AG09319 (cell line): Measurements from ENCODE around the gene CMTM3.

Experiments used
- DNase-seq: peaks from one replicate; pipeline ENCODE4 v3.0.0-alpha.2; 2010; ENCODE audit warnings: low read depth; ENCODE audit errors: extremely low read depth
- CTCF ChIP-seq: IDR thresholded peaks from 2 replicates; pipeline ENCODE4 v1.5.1; 2011; ENCODE audit warnings: low read depth, mild to moderate bottlenecking, inconsistent platforms, low read length, moderate library complexity

The CMTM3 gene

GRCh38 chr16:66585481-66586239, 18.8 kb upstream of the CMTM3 start:
- TF ChIP-seq CTCF: no peak
- DNase-seq: no peak

DNA sequence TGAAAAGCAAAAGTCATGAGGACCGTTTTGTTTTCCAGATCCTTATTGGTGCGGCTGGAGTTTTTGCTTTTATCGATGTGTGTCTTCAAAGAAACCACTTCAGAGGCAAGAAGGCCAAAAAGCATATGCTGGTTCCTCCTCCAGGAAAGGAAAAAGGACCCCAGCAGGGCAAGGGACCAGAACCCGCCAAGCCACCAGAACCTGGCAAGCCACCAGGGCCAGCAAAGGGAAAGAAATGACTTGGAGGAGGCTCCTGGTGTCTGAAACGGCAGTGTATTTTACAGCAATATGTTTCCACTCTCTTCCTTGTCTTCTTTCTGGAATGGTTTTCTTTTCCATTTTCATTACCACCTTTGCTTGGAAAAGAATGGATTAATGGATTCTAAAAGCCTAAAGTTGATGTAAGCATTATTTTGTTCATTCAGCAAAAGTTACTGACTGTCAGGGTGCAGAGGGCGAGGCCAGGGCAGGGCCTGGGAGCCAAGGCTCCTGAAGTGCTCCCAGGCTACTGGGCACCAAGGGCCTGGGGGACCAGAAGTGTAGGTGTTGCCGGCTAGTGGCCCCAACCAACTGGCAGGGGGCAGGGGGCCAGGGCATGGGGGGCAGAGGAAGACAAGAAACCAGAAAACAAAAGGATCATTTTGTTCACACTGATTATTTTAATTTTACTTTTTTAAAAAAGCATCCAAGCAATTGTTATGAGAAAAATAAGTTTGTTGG, 16.5 kb upstream of the CMTM3 start:
- no peak for TF ChIP-seq CTCF
- no peak for DNase-seq

GRCh38 chr16:66588981-66589713, 15.4 kb upstream of the CMTM3 start:
- no peak for DNase-seq
- TF ChIP-seq CTCF: peak; percentile 63

- DNase-seq: no peak
- no peak for TF ChIP-seq CTCF
Observed at GRCh38 chr16:66590322-66590721, 14.2 kb upstream of the CMTM3 start.

DNA sequence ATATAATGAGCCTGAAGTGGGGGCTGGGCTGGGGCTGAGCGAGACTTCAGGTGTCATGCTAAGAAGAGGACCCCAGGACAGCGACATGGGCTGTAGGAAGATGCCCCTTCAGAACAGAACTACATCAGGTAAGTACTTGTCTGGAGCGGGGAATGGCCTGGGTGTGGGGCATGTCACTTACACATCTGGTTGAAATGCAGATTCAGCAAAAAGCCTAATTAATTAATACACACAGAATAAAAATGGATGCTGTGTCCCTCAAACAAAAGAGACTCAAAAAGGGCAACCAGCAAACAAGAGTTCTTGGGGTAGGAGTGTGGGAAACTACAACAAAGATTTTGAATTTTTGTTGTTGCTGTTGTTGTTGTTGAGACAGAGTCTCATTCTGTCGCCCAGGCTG, 13.5 kb upstream of the CMTM3 start:
- DNase-seq: no peak
- TF ChIP-seq CTCF: no peak

DNA sequence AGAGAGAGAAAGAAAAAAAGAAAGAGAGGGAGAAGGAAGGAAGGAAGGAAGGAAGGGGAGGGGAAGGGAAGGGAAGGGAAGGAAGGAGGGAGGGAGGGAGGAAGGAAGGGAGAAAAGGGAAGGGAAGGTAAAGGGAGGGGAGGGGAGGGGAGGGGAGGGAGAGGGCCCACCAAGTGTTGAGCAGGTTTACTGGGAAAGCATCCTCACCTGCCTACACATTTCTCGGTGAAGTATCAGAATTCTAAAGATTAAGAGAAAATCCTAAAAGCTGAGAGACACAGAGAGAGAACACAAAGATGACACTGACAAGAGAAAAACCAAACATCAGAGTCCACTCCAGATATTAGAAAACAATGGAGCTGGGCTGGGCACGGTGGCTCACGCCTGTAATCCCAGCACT, 12.3 kb upstream of the CMTM3 start:
- TF ChIP-seq CTCF: no peak
- no peak for DNase-seq

DNA sequence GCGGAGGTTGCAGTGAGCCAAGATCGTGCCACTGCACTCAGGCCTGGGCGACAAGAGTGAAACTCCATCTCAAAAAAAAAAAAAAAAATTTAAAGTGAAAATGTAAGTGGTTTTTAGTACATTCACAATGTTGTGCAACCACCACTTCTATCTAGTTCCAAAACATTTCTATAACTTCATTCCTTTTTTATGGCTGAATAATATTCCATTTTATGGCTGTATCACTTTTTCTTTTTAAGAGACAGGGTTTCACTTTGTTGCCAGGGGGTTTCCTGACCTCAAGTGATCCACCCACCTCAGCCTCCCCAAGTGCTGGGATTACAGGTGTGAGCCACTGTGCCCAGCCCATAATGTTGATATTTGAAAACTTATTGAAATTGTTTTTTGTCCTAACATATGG, 11.7 kb upstream of the CMTM3 start:
- no peak for DNase-seq
- no peak for TF ChIP-seq CTCF
